NCI-H446 (cell line): ENCODE measurements around the gene SUGCT.
"Not testable (repeated sequence)": the region's sequence is repeated elsewhere in the genome, so short reads cannot be mapped to it uniquely, and the experiment has no call there.

Experiments
- DNase-seq, 2 experiments: peaks; one replicate each; lab custom pipeline; 2025; lab: John Stamatoyannopoulos, UW

SUGCT gene

DNA sequence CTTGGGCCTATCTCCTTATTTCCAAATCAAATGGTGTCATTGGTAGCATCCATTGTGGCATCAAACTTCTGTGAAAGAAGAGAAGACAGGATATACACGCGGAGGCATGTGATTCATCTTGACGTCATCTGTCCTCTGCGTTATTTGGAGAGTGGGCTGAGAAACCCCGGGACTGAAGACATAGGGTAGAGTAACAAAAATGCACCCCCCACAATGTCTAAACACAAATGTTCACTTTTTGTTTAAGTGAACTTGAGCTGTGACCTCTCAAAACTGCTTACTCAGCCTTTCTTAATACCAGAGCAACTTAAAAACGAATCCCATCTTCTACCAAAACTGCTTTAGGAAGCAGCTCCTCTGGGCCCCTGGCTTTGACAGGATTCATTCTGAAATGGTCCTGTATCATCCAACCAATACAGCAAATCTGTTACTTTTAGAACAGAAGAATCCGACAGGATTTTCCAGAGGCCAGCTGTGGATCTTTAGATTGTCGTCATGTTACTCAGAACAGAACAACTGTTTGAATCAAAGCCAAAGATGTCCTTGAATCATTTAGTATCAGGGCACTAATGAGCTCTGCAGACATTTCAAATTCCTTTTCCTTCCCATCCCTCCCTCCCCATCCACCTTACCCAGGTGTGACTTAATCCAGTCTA lies 438.1 kb downstream of the SUGCT start:
- no peak for DNase-seq

DNA sequence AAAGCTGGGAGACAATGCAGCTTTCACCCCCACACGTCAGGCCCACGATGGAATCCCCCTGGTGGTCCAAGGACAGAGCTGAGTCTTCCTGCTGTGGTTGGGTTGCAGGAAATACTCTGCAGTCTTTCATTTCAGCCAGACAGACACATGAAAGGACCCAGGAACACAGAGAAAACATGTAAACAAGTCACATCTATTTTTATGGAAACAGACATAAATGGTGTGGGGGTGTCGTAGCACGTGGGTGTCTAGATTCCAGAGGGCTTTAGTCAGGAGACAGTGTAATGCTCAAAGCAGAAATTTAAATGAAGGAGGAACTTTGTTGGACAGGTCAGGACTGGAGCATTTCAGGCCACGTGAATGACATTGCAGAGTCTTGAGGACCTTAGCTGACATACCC lies 444.6 kb downstream of the SUGCT start:
- DNase-seq: no peak

DNA sequence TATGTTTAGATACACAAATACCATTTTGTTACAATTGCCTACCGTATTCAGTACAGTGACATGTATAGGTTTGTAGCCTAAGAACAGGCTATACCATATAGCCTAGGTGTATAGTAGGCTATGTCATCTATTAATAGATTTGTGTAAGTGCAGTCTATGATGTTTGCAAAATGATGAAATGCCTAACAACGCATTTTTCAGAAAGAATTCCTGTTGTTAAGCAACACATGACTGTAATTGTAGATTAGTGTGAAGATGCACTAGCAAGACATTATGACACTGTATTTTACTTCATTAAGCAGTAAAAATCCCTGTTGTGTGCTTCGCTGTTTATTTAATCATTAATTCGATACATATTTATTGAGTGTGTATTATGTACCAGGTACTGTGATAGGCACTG lies 446.0 kb downstream of the SUGCT start:
- DNase-seq: no peak

DNA sequence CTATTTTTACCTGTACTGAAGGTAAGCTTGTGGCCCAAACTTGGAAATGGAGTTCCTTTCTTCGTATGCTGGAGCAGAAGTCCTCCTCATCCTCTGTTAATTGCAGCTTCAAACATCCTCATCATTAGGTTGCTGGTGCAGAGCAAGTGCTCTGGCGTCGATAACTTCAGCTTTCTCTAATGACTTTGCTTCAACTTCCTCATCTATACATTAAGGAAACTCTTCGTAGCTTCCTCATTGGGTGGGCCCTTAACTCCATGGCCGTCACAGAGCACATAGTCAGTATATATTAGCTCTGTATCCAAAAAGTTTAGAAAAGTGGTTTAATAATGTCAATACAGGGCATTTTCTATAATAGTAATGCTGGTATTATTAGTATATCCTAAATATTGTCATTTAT lies 447.7 kb downstream of the SUGCT start:
- DNase-seq: no peak

DNA sequence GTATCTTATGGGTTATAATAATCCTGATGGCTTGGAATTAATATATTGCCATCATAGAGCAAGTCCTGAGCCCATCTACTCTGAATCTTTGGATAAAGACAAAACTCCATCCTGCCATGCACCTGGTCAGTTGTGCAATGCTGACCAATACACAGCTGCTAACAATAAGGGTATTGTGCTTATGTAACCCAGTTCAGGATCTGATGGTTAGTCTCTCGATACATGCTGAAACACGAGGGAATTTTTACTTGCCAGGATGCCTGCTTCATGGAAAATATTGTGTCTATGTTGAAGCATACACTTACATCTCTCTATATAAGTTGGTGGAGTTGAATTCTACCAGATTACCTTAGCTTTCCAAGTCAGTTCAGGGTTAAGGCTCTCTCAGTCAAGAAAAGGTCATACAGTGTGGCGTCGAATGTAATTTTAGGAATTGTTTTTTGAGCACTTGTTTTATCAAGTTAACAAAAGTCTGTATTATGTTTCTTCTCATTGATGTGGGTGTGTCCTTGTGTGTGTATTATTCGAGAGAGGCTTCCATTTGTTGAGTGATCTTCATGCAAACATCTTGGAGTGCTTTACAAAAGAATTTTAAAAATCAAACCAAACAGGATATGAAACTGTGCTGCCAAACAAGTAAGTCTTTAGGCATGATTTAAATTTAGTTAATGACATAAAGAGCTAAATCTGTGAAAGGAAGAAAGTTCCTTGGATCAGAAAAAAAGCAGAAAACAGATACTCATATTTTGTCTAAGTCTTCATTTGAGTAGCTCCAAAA lies 449.1 kb downstream of the SUGCT start:
- DNase-seq: no peak

DNA sequence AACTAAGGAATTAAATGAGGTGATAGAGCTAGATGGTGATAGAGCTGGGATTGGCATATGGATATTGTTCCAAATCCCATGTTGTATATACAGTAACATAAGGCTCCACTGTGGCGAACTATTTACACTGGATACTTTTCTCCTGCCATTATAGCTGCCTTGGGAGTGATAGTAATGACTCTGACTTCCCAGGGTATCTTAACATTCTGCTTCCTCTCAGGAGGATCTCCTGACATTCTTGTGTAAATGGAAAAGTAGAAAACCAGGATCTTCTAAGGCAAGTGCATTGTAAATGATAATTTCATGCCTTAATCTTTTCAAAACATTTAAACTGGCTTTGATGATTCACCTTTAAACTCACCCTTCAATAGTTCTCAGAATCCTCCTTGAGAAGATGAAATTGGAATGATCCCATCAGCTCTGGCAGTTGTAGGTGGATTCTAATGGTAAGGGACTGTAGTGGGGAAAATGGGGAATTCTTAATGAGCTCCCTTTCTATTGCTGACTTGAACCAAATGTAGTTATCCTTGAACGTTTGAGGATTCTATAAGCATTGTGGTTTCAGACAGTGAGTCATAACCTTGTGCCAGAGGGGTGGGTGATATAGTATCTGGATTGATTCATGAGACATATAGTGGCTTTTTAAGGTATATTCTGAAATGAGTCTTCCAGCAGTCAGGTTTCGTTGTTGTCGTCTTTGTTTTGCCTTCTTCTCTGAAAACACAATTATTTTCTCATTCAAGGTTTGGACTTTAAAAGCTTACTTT lies 450.0 kb downstream of the SUGCT start:
- no peak for DNase-seq

DNA sequence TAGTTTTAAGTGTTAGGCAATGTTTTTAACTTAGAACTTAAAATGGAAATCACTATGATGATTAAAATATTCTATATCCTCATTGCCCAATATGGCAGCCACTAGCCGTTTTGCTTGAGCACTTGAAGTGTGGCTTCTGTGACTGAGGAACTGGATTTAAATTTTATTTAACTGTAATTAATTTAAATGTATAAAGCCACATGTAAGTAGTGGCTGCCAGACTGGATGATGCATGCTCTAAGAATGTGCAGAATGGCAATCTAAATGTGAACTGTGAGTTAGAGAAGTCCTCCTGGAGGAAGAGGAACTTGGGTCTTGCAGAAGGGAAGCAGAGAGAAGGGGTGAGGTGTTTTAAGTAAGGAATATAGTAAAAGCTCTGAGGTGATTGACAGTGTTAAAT lies 451.4 kb downstream of the SUGCT start:
- no peak for DNase-seq

DNA sequence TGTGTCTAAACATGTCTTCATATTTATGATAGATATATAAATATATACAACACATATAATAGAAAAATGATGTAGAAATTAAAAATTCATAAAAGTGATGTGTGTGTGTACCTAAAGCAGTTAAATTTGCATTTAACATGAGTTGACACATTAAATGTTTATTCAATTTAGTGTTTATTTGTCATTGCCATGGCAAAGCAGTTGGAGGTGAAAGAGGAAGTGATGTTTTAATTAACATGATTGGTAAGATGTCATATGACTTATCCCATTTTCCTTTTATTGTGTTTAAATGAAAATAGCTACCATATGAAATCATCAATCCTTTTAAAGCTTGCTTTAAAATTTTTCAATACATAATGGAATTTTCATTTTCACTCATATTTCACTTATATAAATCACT lies 452.6 kb downstream of the SUGCT start:
- DNase-seq: no peak

DNA sequence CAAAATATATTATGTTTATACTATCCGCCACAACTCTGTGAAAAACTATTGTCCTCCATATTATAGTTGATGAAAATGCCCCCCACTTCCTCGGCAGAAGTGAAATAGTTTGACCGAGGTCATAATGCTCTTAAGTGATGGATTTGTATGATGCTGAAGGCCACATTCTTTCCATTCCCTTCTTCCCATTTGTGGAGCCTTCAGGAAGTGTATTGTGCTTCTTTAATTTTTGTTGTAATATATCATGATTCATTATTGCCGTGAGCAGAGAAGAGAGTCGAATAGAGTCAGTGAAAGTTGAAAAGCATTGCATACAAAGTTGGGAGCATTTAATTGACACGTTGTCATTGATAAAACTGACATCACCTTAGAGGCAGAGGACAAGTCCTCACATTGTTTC lies 460.3 kb downstream of the SUGCT start:
- no peak for DNase-seq

DNA sequence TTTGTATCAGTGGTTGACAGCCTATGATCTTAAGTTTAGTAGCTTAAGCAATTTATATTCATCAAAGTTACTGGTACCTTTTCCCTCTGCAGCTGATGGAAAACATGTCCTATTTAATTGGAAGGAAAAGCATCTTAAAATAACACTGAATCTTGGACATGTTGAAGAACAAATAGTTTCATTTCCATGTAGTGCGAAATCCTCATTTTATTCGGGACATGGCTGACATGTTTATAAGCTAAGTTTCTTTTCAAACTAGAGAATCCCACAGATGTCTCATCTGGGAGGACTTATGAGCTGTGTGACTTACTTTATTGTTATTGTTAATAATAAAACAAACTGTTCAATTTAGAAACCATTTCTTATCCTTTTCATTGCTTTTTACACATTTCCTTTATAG lies 461.0 kb downstream of the SUGCT start:
- DNase-seq: no peak

DNA sequence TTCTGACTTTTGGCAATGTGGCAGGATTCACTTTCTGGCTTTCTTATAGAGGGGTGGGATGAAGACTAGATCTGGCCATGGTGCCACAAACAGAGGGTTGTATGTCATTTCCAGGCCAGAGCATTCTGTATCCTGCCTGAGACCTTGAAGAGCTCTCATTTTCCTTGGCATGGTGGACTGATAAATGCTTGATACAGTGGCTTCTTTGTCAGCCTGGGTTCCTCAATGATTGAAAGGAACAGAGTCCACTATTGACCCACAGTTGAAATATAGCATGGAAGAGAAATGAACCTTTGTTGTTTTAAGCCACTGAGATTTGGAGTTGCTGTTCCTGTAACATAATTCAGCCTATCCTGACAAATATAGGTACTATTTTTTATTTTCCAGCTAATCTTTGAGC lies 462.7 kb downstream of the SUGCT start:
- no peak for DNase-seq

DNA sequence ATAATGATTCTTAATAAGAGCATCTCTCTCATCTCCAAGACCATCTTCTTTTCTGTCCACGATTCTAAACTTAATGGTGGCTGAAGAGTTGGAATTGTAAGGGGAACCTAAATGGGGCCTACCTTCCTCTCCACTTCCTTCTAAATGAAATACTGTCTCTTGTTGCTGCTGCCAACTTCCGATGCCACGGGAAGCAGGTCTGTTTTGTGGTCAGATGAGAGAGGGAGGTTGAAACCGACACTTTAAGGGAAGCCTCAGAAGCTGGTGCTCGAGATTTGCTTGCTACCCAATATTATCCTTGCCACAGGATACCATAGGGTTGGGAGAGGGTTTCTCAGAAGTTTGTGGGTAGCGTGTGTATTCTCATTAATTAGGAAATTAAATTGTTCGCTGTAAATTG lies 464.1 kb downstream of the SUGCT start:
- no peak for DNase-seq

DNA sequence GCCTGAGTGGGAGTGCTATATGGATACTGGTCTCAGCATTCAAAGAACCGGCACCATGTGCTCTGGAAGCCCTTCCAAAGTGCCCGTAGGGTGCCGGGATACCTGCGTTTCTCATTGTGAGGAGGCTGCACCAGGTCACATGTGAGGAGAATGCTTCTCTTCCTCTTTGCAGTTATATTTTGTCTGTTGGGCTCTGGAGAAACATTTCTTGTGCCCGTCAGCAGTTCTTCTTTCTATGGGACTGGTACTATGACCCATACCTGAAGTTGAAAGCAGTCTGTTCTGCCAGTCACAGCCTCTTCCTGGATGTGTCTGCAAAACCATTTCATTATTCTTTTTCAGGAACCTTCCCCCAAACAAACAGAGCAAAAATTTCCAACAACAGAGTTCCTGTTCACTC lies 465.0 kb downstream of the SUGCT start:
- DNase-seq: no peak

DNA sequence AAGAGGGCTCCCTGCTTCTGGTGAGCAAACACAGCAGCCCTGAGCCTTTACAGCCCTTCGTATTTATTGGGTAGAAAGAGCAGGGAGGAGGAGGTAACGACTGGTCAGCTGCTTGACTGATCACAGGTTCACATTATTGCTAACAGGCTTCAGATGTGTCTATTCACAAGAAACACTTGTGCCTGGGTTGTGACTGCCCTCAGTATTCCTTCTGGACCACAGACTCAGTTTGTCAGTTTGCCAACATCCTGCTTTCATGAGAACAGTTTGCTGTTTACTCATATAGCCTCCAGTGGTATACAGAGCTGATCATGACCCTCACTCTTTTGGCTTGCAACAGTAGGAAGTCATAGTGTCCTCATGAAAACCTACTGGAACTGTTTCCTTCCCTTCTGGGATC lies 467.5 kb downstream of the SUGCT start:
- DNase-seq: not testable (repeated sequence)

DNA sequence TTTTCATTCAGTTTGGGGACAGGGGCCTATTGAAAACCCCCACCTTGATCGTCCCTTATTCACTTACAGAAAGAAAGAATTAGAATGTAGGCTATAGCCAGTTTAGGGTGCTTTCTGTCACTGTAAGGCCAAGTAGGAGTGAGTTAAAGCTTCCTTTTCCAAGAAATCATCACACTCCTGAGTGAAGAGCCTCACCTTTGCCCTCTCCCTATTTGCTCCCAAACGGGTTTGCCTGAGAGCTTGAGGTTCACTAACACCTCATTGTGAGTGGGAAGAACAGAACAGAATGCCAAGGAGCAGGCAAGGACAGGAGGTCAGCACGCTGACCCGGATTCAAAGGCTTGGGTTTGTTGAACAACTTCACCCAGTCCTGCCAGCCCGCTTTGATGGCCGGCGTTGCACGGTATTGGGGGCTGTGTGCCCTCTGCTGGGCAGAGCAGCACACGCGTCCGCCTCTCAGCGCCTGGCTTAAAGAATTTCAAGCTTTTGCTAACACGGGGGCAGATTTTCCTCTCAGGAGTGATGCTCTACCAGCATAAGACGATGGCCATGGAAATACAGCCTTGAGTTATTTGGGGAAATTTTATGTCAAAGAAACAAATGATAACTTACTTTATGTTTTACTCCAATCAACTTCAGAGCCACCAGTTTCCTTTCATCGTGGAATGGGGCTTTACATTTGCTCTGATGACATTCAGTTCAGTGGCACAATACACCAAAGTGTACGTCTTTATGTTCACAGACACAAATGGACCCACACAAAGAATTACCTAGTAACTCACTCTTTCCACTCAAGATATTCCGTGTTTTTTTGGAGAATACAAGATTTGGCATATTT lies 470.0 kb downstream of the SUGCT start:
- DNase-seq: peak; percentile 17 to 49

DNA sequence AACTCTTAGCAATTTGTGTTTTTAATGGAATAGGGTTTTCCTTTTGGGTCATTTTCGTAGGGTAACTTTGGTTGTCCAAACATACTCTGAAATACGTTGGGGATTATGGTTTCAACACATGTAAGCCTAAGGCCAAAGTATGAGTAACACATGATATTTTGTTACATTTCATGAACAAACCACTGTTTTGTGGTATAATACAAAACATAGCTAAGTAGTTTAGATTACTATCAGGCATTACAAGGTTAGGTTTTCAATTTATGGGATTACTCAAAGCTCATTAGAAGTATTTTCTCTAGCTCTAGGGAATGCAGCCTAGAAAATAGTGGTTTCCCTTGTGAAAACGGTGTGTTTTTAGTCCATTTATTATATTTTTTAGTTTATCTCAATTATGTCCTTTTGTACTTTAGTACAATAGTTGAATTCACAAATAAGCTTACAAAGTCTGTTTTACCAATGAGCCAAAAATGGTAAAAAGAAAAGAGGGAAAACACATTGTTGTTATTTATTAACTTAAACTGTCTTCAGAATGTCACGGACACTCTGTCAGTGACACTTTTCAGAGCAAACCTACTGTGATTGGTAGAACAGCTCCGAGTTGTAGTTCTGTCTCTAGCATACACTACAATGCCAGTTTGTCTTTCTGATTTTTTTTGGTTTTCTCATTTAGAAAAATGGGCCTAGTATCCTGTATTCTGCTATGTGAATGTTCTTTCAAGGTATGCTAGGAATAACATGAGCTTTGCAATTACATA lies 473.7 kb downstream of the SUGCT start:
- DNase-seq: no peak

DNA sequence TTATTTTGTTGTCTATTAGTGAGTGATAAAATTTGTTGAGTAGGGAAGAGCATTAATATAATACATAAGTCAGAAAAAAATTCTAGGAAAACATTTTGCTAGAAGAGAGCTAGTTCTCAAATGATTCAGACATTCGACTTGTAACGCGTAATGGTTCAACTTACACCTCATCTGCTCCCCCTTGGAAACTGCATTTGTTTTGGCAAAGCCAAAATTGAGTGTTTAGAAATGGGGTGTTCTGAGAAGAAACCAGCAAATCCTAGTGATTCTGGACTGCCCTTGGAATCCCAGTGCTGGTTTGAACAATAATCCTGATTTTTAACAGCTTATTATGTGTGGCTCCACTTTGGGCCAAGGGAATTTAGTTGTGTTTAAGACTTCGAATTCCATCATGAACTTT lies 475.7 kb downstream of the SUGCT start:
- no peak for DNase-seq

DNA sequence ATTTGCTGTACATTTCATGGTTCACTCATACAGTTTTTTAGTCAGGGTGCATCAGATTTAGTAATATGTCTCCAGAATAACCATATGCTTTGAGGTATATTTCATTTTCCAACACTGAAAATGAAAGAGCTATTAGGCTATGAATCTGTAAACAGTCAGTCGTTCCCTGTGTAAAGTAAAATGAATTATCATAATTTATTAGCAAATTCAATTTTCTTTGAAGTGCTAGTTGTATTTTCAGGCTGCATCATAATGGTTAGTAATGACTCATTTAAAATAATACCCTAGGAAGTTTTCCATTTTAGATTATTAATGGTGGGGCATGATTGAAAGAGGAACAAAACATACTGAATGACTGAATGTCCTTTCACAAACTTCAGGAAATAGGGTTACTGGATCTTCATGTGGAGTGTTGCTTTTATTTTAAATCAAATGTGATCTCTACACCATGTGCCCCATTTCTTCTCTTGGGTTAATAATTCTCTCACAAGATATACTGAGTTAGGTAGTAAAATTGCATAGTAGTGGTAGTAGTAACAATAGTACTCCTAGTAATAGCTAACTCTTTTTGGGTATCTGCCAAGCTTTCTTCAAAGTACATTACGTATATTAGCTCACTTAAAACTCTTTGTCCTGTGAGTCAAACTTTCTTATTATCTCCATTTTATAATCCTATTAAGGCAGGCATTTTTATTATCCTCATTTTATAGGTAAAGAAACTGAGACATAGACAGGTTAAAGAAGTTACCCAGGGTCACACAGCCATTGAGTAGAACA lies 476.5 kb downstream of the SUGCT start:
- DNase-seq: no peak

DNA sequence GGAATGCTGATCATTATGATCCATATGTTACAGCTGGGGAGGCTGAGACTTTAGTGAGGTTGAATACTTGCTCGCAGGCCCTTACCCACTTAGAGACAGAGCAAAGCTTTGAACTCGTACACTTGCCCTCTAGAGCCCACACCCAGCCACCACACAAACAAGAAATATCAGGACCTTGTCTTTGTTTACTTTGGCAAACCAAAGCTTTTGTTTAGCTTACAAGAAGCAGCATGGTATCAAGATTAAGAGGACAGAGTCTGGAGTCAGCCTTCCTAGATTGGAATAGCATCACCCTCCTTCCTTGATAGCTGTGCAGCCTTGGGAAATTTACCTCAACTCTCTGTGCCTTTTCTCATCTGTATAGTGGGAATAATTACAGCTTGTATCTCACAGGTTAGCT lies 477.5 kb downstream of the SUGCT start:
- no peak for DNase-seq

DNA sequence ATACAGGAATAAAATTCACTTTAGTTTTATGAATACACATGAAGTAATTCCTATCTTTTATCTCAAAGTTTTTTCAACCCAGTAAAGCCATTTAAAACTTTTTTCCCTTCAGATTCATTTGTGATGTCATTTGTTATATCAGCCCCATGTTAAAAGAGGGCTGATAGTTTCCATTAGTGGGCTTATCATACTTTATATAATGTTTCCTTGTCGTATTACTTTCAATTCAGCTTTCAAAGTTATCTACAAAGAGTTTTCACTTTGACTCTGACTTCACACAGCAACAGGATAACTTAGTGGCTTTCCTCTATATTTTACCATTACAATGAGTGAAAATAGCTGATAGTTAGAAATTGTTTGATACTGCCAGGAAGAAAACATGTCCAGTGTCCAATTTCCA lies 484.8 kb downstream of the SUGCT start:
- no peak for DNase-seq

DNA sequence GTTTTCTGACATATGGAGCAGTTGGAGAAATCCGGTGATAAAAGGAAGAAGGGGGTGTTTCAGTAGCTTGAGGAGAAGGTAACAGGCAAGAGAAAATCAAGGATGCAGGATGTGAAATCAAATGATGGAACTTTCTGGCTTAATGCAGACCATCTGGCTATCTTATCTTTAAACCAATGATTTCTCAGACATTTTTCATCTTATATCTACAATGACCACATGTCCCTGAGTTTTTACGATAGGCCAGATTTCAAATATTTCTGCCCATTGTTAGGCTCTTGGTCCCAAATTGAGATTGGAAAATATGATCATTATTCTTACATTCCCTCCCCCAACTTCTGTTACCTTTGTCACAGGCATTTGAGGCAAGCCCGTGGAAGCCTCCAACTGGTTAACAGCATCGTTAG lies 486.8 kb downstream of the SUGCT start:
- no peak for DNase-seq
